Kidney (tissue), 14 donors: ENCODE data around the gene PAX5. TPM values are rescaled to one million over a fixed set of nuclear protein-coding genes. Genes with fewer than 3 reads are reported as not detected.
"Not testable (repeated sequence)": the region's sequence is repeated elsewhere in the genome, so short reads cannot be mapped to it uniquely, and the experiment has no call there.

ENCODE experiments used
- DNase-seq, 5 donors: peaks; one replicate each; pipeline ENCODE4 v3.0.0-alpha.2; 2013 to 2020
- FAIRE-seq: peaks from 2 replicates; lab custom pipeline; 2012; peaks lifted over from hg19 to GRCh38; lab: Jason Lieb, UNC
- H3K27ac ChIP-seq, 2 donors: one replicate each; pipeline ENCODE4 v1.7.0; 2013; ENCODE audit warnings: low read depth in 2 of 2, low read length in 2 of 2, inconsistent platforms in 1 of 2
- H3K27me3 ChIP-seq: one replicate; pipeline ENCODE4 v1.7.1; 2013; ENCODE audit warnings: low read length, inconsistent platforms; ENCODE audit not compliant: control insufficient read depth, insufficient read depth
- H3K36me3 ChIP-seq, 3 donors: one replicate each; pipeline versions ENCODE4 v1.7.0 to v1.7.1; 2013; ENCODE audit warnings: low read length in 3 of 3, control low read depth in 1 of 3, inconsistent platforms in 1 of 3; ENCODE audit not compliant: insufficient read depth in 3 of 3, control insufficient read depth in 2 of 3
- H3K4me1 ChIP-seq, 3 donors: one replicate each; pipeline versions ENCODE4 v1.7.0 to v1.7.1; 2013; ENCODE audit warnings: low read length in 3 of 3, inconsistent platforms in 1 of 3, low read depth in 1 of 3; ENCODE audit not compliant: control insufficient read depth in 2 of 3, insufficient read depth in 2 of 3
- H3K4me3 ChIP-seq, 3 donors: one replicate each; pipeline versions ENCODE4 v1.7.0 to v1.8.1; 2013; ENCODE audit warnings: low read length in 3 of 3, control low read depth in 1 of 3, inconsistent platforms in 1 of 3
- H3K9ac ChIP-seq, 3 donors: one replicate each; pipeline versions ENCODE4 v1.7.0 to v1.7.1; 2013; ENCODE audit warnings: low read length in 3 of 3, control low read depth in 1 of 3, inconsistent platforms in 1 of 3
- H3K9me3 ChIP-seq, 3 donors: one replicate each; pipeline versions ENCODE4 v1.7.0 to v1.7.1; 2013; ENCODE audit warnings: low read length in 3 of 3, control low read depth in 1 of 3, inconsistent platforms in 1 of 3; ENCODE audit not compliant: control insufficient read depth in 2 of 3, insufficient read depth in 1 of 3
- intact Hi-C: fragments of 100-400 bp; cut with DNase I; formaldehyde crosslinking; loops from one replicate; pipeline ENCODE4 v1.11.1; 2022
- polyA plus RNA-seq: library from polyadenylated mRNA; stranded (reverse); fragments of 350-450 nt; fragmentation: Illumina TruSeq; extraction: RNeasy Lipid Tissue Mini Kit (QIAGEN cat#74804); gene quantifications from one replicate; pipeline ENCODE4 v1.2.3, GENCODE V29; 2014; ENCODE audit warnings: low read depth, low replicate concordance; ENCODE audit not compliant: insufficient read depth
- total RNA-seq: library from RNA; stranded (reverse); fragmentation: NEBNext Ultra II Directional; extraction: Animal tissue kit (Norgen Biotek cat#: 25700); gene quantifications from one replicate; pipeline ENCODE4 v1.2.1, GENCODE V29; 2021
- TF ChIP-seq, protein P1 (sequence below): IDR thresholded peaks from 3 replicates; pipeline ENCODE4 v1.5.1; 2012; ENCODE audit warnings: mild to moderate bottlenecking, moderate library complexity, borderline replicate concordance; ENCODE audit not compliant: insufficient read depth; ENCODE audit errors: extremely low read depth
- donor health status: control.
- donor health status: control.
- donor health status: control.
- donor health status: control.
- donor health status: control.
- donor health status: DM: yes; HTN: yes; CAD: no.
- donor health status: Normal renal cell carcinoma (clear cell type).

Gene PAX5
- total and polyA plus RNA-seq, 2 donors from 2014 or later: 2.7 TPM; not detected in 1

GRCh38 chr9:36871606-36872005 lies 162.5 kb downstream of the PAX5 start:
- no peaks in the 10 kb centered on the region for H3K36me3 ChIP-seq
- no peak overlapping the region for H3K4me3 ChIP-seq
- TF ChIP-seq, protein P1, sequence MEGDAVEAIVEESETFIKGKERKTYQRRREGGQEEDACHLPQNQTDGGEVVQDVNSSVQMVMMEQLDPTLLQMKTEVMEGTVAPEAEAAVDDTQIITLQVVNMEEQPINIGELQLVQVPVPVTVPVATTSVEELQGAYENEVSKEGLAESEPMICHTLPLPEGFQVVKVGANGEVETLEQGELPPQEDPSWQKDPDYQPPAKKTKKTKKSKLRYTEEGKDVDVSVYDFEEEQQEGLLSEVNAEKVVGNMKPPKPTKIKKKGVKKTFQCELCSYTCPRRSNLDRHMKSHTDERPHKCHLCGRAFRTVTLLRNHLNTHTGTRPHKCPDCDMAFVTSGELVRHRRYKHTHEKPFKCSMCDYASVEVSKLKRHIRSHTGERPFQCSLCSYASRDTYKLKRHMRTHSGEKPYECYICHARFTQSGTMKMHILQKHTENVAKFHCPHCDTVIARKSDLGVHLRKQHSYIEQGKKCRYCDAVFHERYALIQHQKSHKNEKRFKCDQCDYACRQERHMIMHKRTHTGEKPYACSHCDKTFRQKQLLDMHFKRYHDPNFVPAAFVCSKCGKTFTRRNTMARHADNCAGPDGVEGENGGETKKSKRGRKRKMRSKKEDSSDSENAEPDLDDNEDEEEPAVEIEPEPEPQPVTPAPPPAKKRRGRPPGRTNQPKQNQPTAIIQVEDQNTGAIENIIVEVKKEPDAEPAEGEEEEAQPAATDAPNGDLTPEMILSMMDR: no peak
- peaks cover 3% of the 10 kb centered on the region for H3K27me3 ChIP-seq
- DNase-seq (no peak), FAIRE-seq (no peak)
- no peak overlapping the region for H3K27ac ChIP-seq
- no peaks in the 10 kb centered on the region for H3K9me3 ChIP-seq
- no peak overlapping the region for H3K9ac ChIP-seq
- H3K4me1 ChIP-seq: no peaks in the 10 kb centered on the region
- intact Hi-C loops: loop anchor here (10.0 kb wide), 1 partner anchor 513 kb away; no protein-coding TSS in a partner anchor

GRCh38 chr9:36870960-36871359 lies 163.1 kb downstream of the PAX5 start:
- DNase-seq (no peak), FAIRE-seq (no peak)
- Histone ChIP-seq H3K4me1 (no peaks in the 10 kb centered on the region), H3K4me3 (no peak overlapping the region), H3K27ac (no peak overlapping the region), H3K9ac (no peak overlapping the region), H3K9me3 (no peaks in the 10 kb centered on the region), H3K36me3 (no peaks in the 10 kb centered on the region), H3K27me3 (peaks cover 3% of the 10 kb centered on the region)
- intact Hi-C loops: loop anchor here (10.0 kb wide), 1 partner anchor 514 kb away; no protein-coding TSS in a partner anchor
- TF ChIP-seq, protein P1: no peak

DNA sequence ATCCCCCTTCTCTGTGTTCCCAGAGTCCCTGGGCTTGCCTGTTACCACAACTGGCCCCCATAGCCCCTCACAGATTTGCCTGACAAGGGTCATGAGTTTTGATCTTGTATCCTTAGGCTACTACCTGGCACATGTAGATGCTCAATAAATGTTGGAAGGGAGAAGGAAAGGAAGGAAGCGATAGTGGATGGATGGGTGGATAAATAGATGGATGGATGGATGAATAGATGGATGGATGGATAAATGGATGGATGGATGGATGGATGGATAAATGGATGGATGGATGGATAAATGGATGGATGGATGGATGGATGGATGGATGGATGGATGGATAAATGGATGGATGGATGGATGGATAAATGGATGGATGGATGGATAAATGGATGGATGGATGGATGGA lies 164.5 kb downstream of the PAX5 start:
- FAIRE-seq, H3K4me3 ChIP-seq, DNase-seq, H3K27me3 ChIP-seq, H3K27ac ChIP-seq, H3K36me3 ChIP-seq, H3K9ac ChIP-seq, H3K9me3 ChIP-seq, H3K4me1 ChIP-seq: not testable (repeated sequence)
- intact Hi-C loops: loop anchor here (10.0 kb wide), 1 partner anchor 515 kb away; no protein-coding TSS in a partner anchor

DNA sequence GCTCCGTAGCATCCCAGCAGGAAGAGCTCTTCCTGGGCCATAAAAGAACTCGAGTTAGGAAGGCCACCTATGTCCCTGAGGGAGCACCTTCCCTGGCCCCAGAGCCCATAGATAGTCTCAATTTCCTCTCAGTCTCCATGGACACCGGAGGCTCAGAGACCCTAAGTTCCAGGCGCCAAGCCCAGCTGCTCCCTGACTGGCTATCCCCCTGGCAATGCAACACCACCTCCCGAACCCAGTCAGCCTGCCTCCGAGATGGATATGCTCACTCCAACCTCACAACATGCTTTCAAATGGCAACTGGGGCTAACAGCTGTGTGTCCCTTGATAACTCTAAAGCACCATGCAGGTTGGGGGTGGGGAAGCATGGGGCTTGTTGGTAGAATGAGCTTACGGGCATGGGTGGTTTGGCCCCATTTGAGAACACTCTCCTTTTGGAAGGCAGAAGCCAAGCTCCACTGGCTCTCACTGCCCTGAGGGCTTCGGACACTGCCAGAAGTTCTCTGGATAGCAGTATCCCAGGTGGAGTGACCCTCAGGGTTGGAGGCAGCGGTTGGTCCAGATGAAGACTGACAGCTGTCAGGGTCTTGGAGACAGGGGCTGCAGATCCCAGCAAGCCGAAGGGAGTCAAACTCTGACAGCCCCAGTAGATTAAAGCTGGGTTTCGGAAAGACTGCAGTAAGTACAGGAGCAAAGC lies 165.3 kb downstream of the PAX5 start:
- TF ChIP-seq, protein P1: no peak

More for the DNA sequence above, 165.3 kb downstream of the PAX5 start:
- no peaks in the 10 kb centered on the region for H3K4me1 ChIP-seq
- FAIRE-seq (no peak), DNase-seq (no peak)
- no peak overlapping the region for H3K9ac ChIP-seq
- peaks cover 3% of the 10 kb centered on the region for H3K27me3 ChIP-seq
- H3K9me3 ChIP-seq: no peaks in the 10 kb centered on the region
- intact Hi-C loops: no loop called here
- H3K27ac ChIP-seq: no peak overlapping the region
- no peaks in the 10 kb centered on the region for H3K36me3 ChIP-seq
- no peak overlapping the region for H3K4me3 ChIP-seq
